BLaER1 (cell line): ENCODE results near the gene SUN2.
A peak's percentile ranks its signal among the peaks of the same experiment; 100 is the strongest.

Source experiments
- H3K27ac ChIP-seq: shearing (Covaris generic); formaldehyde crosslinking; 2 replicates; pipeline ENCODE4 v1.8.1; 2022
- H3K27me3 ChIP-seq: shearing (Covaris generic); formaldehyde crosslinking; 2 replicates; pipeline ENCODE4 v1.8.1; 2022
- H3K36me3 ChIP-seq: shearing (Covaris generic); formaldehyde crosslinking; 2 replicates; pipeline ENCODE4 v1.8.1; 2022
- H3K4me1 ChIP-seq: shearing (Covaris generic); formaldehyde crosslinking; 2 replicates; pipeline ENCODE4 v1.8.1; 2022
- H3K4me2 ChIP-seq: shearing (Covaris generic); formaldehyde crosslinking; 2 replicates; pipeline ENCODE4 v1.8.1; 2022
- H3K4me3 ChIP-seq: shearing (Covaris generic); formaldehyde crosslinking; 2 replicates; pipeline ENCODE4 v1.8.1; 2022
- H3K9ac ChIP-seq: shearing (Covaris generic); formaldehyde crosslinking; 2 replicates; pipeline ENCODE4 v1.8.1; 2022
- H3K9me3 ChIP-seq: shearing (Covaris generic); formaldehyde crosslinking; 2 replicates; pipeline ENCODE4 v1.8.1; 2022
- H4K20me1 ChIP-seq: shearing (Covaris generic); formaldehyde crosslinking; 2 replicates; pipeline ENCODE4 v1.8.1; 2022
- Cebpa-rat ChIP-seq: shearing (Covaris generic); IDR thresholded peaks from 2 replicates; pipeline ENCODE4 v1.8.1; 2022

SUN2 gene

GRCh38 chr22:38793317-38793716 lies 37.5 kb upstream of the SUN2 start:
- peak overlapping the region; percentile 79 for H3K9ac ChIP-seq
- peak overlapping the region; percentile 97 for H3K4me2 ChIP-seq
- no peaks in the 10 kb centered on the region; the same call in 1 of the 2 replicates for H3K27me3 ChIP-seq
- no peaks in the 10 kb centered on the region for H3K9me3 ChIP-seq
- peaks cover 14% of the 10 kb centered on the region for H3K36me3 ChIP-seq
- no peaks in the 10 kb centered on the region for H4K20me1 ChIP-seq
- peak overlapping the region; percentile 86 for H3K4me3 ChIP-seq
- H3K4me1 ChIP-seq = peaks cover 18% of the 10 kb centered on the region
- no peak for TF ChIP-seq Cebpa-rat
- H3K27ac ChIP-seq = peak overlapping the region; percentile 56; the same call in 1 of the 2 replicates

DNA sequence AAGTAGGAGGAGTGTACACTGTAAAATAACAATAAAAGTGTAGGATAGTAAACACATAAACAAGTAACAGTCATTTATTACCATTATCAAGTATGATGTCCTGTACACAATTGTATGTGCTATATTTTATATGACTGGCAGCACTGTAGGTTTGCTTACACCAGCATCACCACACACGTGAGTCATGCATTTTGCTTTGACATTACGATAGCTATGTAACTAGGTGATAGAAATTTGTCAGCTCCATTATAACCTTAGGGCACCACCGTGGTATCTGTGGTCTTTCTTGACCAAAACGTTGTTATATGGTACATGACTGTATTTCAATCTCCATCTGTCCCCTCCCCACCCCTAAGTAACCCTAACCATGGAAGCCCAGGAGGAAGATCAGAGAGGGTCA lies 37.0 kb upstream of the SUN2 start:
- peak overlapping the region; percentile 79; the same call in 1 of the 2 replicates for H3K9ac ChIP-seq
- H3K27ac ChIP-seq = no peak overlapping the region
- peaks cover 18% of the 10 kb centered on the region for H3K4me1 ChIP-seq
- H3K36me3 ChIP-seq = peaks cover 17% of the 10 kb centered on the region
- H3K27me3 ChIP-seq = no peaks in the 10 kb centered on the region
- no peaks in the 10 kb centered on the region for H3K9me3 ChIP-seq
- TF ChIP-seq Cebpa-rat = no peak
- peak overlapping the region; percentile 97 for H3K4me2 ChIP-seq
- peak overlapping the region; percentile 86 for H3K4me3 ChIP-seq
- H4K20me1 ChIP-seq = no peaks in the 10 kb centered on the region

DNA sequence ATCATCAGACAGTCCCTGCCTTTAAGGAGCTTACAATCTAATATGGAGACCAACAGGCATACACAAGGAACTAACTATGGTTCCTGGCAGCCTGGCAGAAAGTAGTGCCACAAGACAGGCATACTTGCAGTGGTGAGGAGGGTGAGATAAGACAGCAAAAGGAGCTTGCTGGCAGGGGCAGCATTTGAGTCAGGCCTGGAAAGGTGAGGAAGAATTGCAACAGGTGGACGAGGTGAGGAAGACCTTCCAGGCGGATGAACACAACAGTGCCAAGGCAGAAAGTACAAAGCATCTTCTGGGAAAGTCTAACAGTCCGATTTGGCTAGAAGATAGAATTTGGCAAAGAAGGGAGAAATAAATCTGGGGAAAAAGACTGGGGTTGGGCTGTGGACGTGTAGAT lies 33.8 kb upstream of the SUN2 start:
- Histone ChIP-seq H3K27me3 (no peaks in the 10 kb centered on the region), H3K9ac (no peak overlapping the region), H4K20me1 (no peaks in the 10 kb centered on the region), H3K4me1 (peaks cover 17% of the 10 kb centered on the region), H3K9me3 (no peaks in the 10 kb centered on the region), H3K4me3 (no peak overlapping the region), H3K36me3 (peaks cover 21% of the 10 kb centered on the region), H3K4me2 (no peak overlapping the region), H3K27ac (no peak overlapping the region)
- no peak for TF ChIP-seq Cebpa-rat

DNA sequence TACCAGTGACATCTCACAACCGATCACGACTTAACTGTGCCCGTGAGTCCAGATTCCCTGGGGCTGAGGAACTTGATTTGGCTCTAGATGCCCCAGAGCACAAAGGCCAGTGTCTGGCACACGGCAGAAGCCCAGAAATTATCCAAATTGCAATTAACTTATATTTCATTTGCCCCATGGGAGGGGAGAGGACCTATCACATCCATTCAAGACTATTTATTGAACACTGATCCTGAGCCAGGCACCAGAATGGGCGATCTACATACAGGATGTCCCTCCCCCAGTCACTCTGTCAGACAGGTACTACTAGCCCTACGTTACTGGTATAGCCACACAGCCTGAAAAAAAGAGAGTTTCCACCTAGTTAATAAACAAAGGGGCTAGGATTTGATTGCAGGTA lies 33.0 kb upstream of the SUN2 start:
- Histone ChIP-seq H3K9ac (no peak overlapping the region), H3K27me3 (no peaks in the 10 kb centered on the region), H3K36me3 (peaks cover 21% of the 10 kb centered on the region), H3K4me3 (no peak overlapping the region), H4K20me1 (no peaks in the 10 kb centered on the region), H3K27ac (no peak overlapping the region), H3K9me3 (no peaks in the 10 kb centered on the region), H3K4me1 (peaks cover 12% of the 10 kb centered on the region), H3K4me2 (no peak overlapping the region)
- TF ChIP-seq Cebpa-rat = no peak

DNA sequence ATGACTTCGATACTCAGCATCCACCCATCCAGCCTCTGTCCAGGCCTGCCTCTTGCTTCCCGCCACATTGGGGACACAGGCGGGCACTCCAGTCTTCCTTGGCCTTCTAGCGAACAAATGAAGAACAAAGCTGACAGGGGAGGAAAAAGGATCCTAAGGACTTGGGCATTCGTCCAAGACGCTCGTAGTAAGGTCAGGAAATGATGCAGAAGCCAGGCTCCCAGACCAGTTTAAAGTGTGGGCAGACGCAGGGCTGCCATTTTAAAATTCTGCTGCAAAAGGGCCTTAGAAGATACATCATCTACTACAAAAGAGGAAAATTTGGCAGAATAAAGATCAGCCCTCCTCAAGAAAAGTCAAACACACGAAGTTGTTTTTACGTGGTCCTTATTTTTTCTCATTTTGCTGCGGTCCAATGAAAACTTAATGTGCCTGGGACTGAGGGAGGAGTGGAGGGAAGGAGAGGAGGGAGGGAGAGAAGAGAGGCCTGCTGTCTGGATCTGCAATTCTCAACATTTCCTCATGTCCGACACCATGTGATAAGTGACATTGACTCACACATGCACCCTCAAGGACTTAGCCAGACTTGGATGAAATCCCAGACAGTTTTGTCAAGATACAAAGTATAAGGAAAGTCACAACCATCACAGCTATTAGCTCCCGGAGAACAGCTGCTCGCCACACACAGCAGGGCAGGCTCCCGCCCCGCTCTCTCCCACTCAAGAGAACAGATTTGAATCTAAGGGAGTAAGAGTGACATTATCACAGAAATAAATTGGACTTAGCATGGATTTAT lies 32.4 kb upstream of the SUN2 start:
- Histone ChIP-seq H4K20me1 (no peaks in the 10 kb centered on the region), H3K4me1 (peaks cover 13% of the 10 kb centered on the region), H3K4me2 (no peak overlapping the region), H3K4me3 (no peak overlapping the region), H3K27ac (no peak overlapping the region), H3K36me3 (peaks cover 21% of the 10 kb centered on the region), H3K27me3 (no peaks in the 10 kb centered on the region), H3K9me3 (no peaks in the 10 kb centered on the region), H3K9ac (no peak overlapping the region)
- TF ChIP-seq Cebpa-rat = no peak

- no peak for TF ChIP-seq Cebpa-rat
- H3K9ac ChIP-seq = no peak overlapping the region
- H3K27me3 ChIP-seq = no peaks in the 10 kb centered on the region
- peaks cover 21% of the 10 kb centered on the region for H3K36me3 ChIP-seq
- no peaks in the 10 kb centered on the region for H4K20me1 ChIP-seq
- no peak overlapping the region for H3K27ac ChIP-seq
- H3K9me3 ChIP-seq = no peaks in the 10 kb centered on the region
- H3K4me1 ChIP-seq = peaks cover 21% of the 10 kb centered on the region
- H3K4me3 ChIP-seq = no peak overlapping the region
- H3K4me2 ChIP-seq = no peak overlapping the region
These were observed 30.8 kb upstream of the SUN2 start for GRCh38 chr22:38786631-38787030.

DNA sequence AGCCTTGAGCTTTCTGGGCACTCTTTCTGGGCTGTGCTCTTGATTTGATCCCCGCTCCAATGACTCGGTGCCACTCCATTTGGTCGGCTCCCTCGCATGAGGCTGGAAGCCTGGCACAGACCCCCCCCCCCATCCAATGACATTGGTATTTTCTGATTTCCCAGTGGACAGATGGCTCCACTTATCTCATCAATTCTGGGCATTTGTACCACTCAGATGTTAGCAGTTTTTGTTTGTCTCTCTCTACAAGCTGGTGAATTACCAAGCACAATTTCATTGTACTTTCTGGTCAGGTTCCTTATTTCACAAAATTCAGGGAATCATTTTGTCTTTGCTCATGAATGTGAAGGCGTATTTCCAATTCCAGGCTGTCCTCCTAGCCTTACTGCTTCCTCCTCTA lies 29.1 kb upstream of the SUN2 start:
- H3K36me3 ChIP-seq = peaks cover 26% of the 10 kb centered on the region; the same call in 1 of the 2 replicates
- H3K27ac ChIP-seq = no peak overlapping the region
- H3K9me3 ChIP-seq = no peaks in the 10 kb centered on the region
- no peak for TF ChIP-seq Cebpa-rat
- H3K27me3 ChIP-seq = no peaks in the 10 kb centered on the region
- no peak overlapping the region for H3K4me3 ChIP-seq
- no peaks in the 10 kb centered on the region for H4K20me1 ChIP-seq
- H3K4me1 ChIP-seq = peaks cover 22% of the 10 kb centered on the region
- H3K4me2 ChIP-seq = no peak overlapping the region
- H3K9ac ChIP-seq = no peak overlapping the region

DNA sequence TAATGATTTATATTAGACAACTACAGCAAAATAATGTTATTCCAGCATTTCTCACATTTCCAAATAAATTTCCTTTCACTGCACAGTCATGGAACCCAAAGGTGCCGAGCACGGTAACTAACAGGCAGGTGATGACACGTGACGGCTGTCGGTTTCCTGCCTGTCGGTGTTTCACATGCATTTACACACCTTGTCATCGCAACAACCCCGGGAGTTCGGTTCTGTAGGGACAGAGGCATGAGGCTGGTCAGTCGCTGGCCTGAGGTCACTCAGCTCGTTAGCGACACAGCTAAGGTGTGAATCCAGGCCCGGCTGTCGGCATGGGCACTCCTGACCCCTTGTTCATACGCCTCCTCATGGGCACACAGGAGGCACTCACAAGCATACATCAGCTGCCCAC lies 28.2 kb upstream of the SUN2 start:
- no peak overlapping the region for H3K27ac ChIP-seq
- no peak for TF ChIP-seq Cebpa-rat

GRCh38 chr22:38783095-38783615 lies 27.4 kb upstream of the SUN2 start:
- Histone ChIP-seq H3K4me3 (no peak overlapping the region), H3K27ac (peak overlapping the region; percentile 73), H3K4me2 (peak overlapping the region; percentile 77), H4K20me1 (no peaks in the 10 kb centered on the region), H3K27me3 (no peaks in the 10 kb centered on the region), H3K36me3 (peaks cover 30% of the 10 kb centered on the region; the same call in 1 of the 2 replicates), H3K9me3 (no peaks in the 10 kb centered on the region), H3K4me1 (peaks cover 22% of the 10 kb centered on the region), H3K9ac (0 out of 2 replicates have a peak overlapping the region, but pooled peaks have one; percentile 71)
- no peak for TF ChIP-seq Cebpa-rat

More for the DNA sequence above, 28.2 kb upstream of the SUN2 start:
- peaks cover 30% of the 10 kb centered on the region; the same call in 1 of the 2 replicates for H3K36me3 ChIP-seq
- no peaks in the 10 kb centered on the region for H3K27me3 ChIP-seq
- H3K4me3 ChIP-seq = no peak overlapping the region
- no peaks in the 10 kb centered on the region for H4K20me1 ChIP-seq
- no peaks in the 10 kb centered on the region for H3K9me3 ChIP-seq
- no peak overlapping the region for H3K4me2 ChIP-seq
- peaks cover 22% of the 10 kb centered on the region for H3K4me1 ChIP-seq
- no peak overlapping the region for H3K9ac ChIP-seq

GRCh38 chr22:38782402-38783094 lies 26.8 kb upstream of the SUN2 start:
- TF ChIP-seq Cebpa-rat = no peak
- Histone ChIP-seq H3K4me2 (peak overlapping the region; percentile 77), H3K4me3 (no peak overlapping the region), H3K4me1 (peaks cover 22% of the 10 kb centered on the region), H3K27ac (peak overlapping the region; percentile 73), H3K9me3 (no peaks in the 10 kb centered on the region), H3K36me3 (peaks cover 25% of the 10 kb centered on the region; the same call in 1 of the 2 replicates), H3K27me3 (no peaks in the 10 kb centered on the region), H4K20me1 (no peaks in the 10 kb centered on the region), H3K9ac (peak overlapping the region; percentile 71)
